K562 (cell line): ENCODE measurements around the gene MMEL1. TPM values are rescaled to one million over a fixed set of nuclear protein-coding genes. Genes with fewer than 3 reads are reported as not detected.

Source experiments
- BDP1 ChIP-seq: IDR thresholded peaks from 3 replicates; pipeline ENCODE4 v1.6.1; 2011; ENCODE audit not compliant: insufficient read length, insufficient read depth
- CBFB ChIP-seq: sonication (generic); formaldehyde crosslinking; IDR thresholded peaks from 2 replicates; pipeline ENCODE4 v1.4.0; 2020; ENCODE audit warnings: mild to moderate bottlenecking, missing genetic modification reagents
- CREB1 ChIP-seq, 2 experiments: sonication (generic) in 1 of 2; formaldehyde crosslinking in 1 of 2; IDR thresholded peaks; 2 replicates each; pipeline versions ENCODE4 v1.6.1 to v1.8.0; 2012 to 2022; ENCODE audit warnings: inconsistent platforms in 1 of 2, mild to moderate bottlenecking in 1 of 2, missing genetic modification reagents in 1 of 2, moderate library complexity in 1 of 2
- E2F3 ChIP-seq: fragments of 250-450 bp; sonication (Bioruptor Pico); IDR thresholded peaks from 2 replicates; pipeline ENCODE4 v1.4.0; 2020; ENCODE audit warnings: mild to moderate bottlenecking
- EZH2 ChIP-seq: IDR thresholded peaks from 2 replicates; pipeline ENCODE4 v1.6.1; 2012; ENCODE audit warnings: low read depth, mild to moderate bottlenecking, inconsistent platforms, low read length, borderline replicate concordance
- HNRNPUL1 ChIP-seq: fragments of 200-400 bp; formaldehyde crosslinking; IDR thresholded peaks from 2 replicates; pipeline ENCODE4 v1.6.1; 2017; ENCODE audit warnings: low read length
- HOMEZ ChIP-seq: fragments of 250-450 bp; sonication (Bioruptor Pico); IDR thresholded peaks from 2 replicates; pipeline ENCODE4 v1.4.0; 2020; ENCODE audit warnings: mild to moderate bottlenecking, moderate library complexity
- KLF10 ChIP-seq: fragments of 250-450 bp; sonication (Bioruptor Pico); IDR thresholded peaks from 2 replicates; pipeline ENCODE4 v1.6.1; 2021; ENCODE audit warnings: matching md5 sums
- MTF1 ChIP-seq: fragments of 250-450 bp; sonication (Bioruptor Pico); IDR thresholded peaks from 2 replicates; pipeline ENCODE4 v1.9.0; 2021; ENCODE audit warnings: moderate library complexity, mild to moderate bottlenecking, inconsistent platforms, borderline replicate concordance
- NKRF ChIP-seq: fragments of 450-650 bp; IDR thresholded peaks from 2 replicates; pipeline ENCODE4 v1.6.1; 2016; ENCODE audit warnings: borderline replicate concordance
- RNF2 ChIP-seq: sonication (generic); IDR thresholded peaks from 2 replicates; pipeline ENCODE4 v1.6.1; 2016
- RREB1 ChIP-seq: fragments of 250-450 bp; sonication (Bioruptor Pico); IDR thresholded peaks from 2 replicates; pipeline ENCODE4 v1.4.0; 2020
- TAF15 ChIP-seq: fragments of 200-400 bp; formaldehyde crosslinking; IDR thresholded peaks from 2 replicates; pipeline ENCODE4 v1.6.1; 2017; ENCODE audit warnings: mild to moderate bottlenecking, low read depth, low read length, moderate library complexity
- WHSC1 ChIP-seq: IDR thresholded peaks from one replicate; pipeline ENCODE4 v1.6.1; 2012; ENCODE audit warnings: low read length, control low read depth, inconsistent platforms
- ZC3H11A ChIP-seq: IDR thresholded peaks from 2 replicates; pipeline ENCODE4 v1.6.1; 2012; ENCODE audit warnings: low read depth, low read length, improper control_type of control experiment
- ZNF12 ChIP-seq: sonication (generic); formaldehyde crosslinking; IDR thresholded peaks from 2 replicates; pipeline ENCODE4 v1.4.0; 2020; ENCODE audit warnings: mild to moderate bottlenecking, missing genetic modification reagents
- ZNF311 ChIP-seq: fragments of 250-450 bp; sonication (Bioruptor Pico); IDR thresholded peaks from 2 replicates; pipeline ENCODE4 v1.4.0; 2020; ENCODE audit warnings: mild to moderate bottlenecking, moderate library complexity
- ZNF436 ChIP-seq: fragments of 250-450, 450-650 bp; sonication (Bioruptor Pico); formaldehyde crosslinking; IDR thresholded peaks from 2 replicates; pipeline ENCODE4 v1.7.0; 2020; ENCODE audit warnings: mild to moderate bottlenecking
- ZNF644 ChIP-seq: fragments of 200-800 bp; sonication (Bioruptor generic); IDR thresholded peaks from 2 replicates; pipeline ENCODE4 v1.6.1; 2016; ENCODE audit warnings: low read depth, missing genetic modification characterization, missing compliant biosample characterization
- ZNF717 ChIP-seq: fragments of 250-450 bp; sonication (Bioruptor Pico); IDR thresholded peaks from 2 replicates; pipeline ENCODE4 v1.5.0; 2021
- polyA plus RNA-seq, 8 experiments: library from polyadenylated mRNA; depleted of rRNA in 4 of 8; stranded (reverse) in 5 of 8; unstranded in 3 of 8; fragments of >200 nt; fragmentation: Nextera tagmentation in 2 of 8; fragmentation: Illumina TruSeq in 1 of 8; extraction: Ambion mirVana in 2 of 8; extraction: Trizol in 1 of 8; gene quantifications; 2 replicates each; pipeline versions ENCODE4 v1.2.1 to v1.2.3, GENCODE V29; 2011 to 2014; ENCODE audit warnings: inconsistent platforms in 1 of 8, missing spikeins in 1 of 8
- total RNA-seq, 7 experiments: library from RNA; depleted of rRNA in 6 of 7; stranded (reverse); fragments of >200 nt in 6 of 7; fragmentation: Illumina TruSeq in 2 of 7; extraction: Trizol in 2 of 7; gene quantifications; 2 replicates each; pipeline versions ENCODE4 v1.2.1 to v1.2.3, GENCODE V29; 2011 to 2021; ENCODE audit warnings: low replicate concordance in 1 of 7

Gene MMEL1
- total and polyA plus RNA-seq, 9 of the 15 experiments (the other 6 are each of a cell fraction or from before 2014, with no cell fraction given) = not detected

GRCh38 chr1:2555634-2556276 lies 77.1 kb downstream of the MMEL1 start (continued):
- no peak; the same call in 1 of the 2 replicates for TF ChIP-seq HOMEZ (CRISPR knock-in tag)
- TF ChIP-seq E2F3 (CRISPR knock-in tag) = no peak
- no peak for TF ChIP-seq ZNF12 (CRISPR knock-in tag)
- TF ChIP-seq ZNF717 (CRISPR knock-in tag) = no peak
- TF ChIP-seq BDP1 = no peak
- peak; percentile 79 for TF ChIP-seq RREB1
- no peak for TF ChIP-seq ZNF311 (CRISPR knock-in tag)
- no peak for TF ChIP-seq ZC3H11A
- no peak for TF ChIP-seq RNF2
- no peak for TF ChIP-seq CREB1 (IDR thresholded peaks at IDR 0.05)
- no peak for TF ChIP-seq CREB1 (CRISPR knock-in tag; IDR thresholded peaks at IDR 0.05)
- no peak for TF ChIP-seq MTF1 (CRISPR knock-in tag)
- no peak for TF ChIP-seq TAF15
- no peak for TF ChIP-seq NKRF
- no peak for TF ChIP-seq ZNF436 (CRISPR knock-in tag)
- no peak for TF ChIP-seq ZNF644 (tag)
- no peak for TF ChIP-seq HNRNPUL1
- TF ChIP-seq EZH2 = no peak
- no peak for TF ChIP-seq KLF10 (CRISPR knock-in tag)
- TF ChIP-seq WHSC1 = no peak
- TF ChIP-seq CBFB (CRISPR knock-in tag) = 0 out of 2 replicates have a peak, but pooled peaks have one; percentile 16
